Right lobe of liver (tissue), 6 donors: ENCODE data around the gene SLC27A2. TPM values are rescaled to one million over a fixed set of nuclear protein-coding genes. Genes with fewer than 3 reads are reported as not detected.
"Not testable (repeated sequence)": the region's sequence is repeated elsewhere in the genome, so short reads cannot be mapped to it uniquely, and the experiment has no call there.

Source experiments
- ATAC-seq, 4 donors: fragments of 200-7000 bp; cut with Tn5 transposase; one replicate each; pipeline ENCODE4 v1.9.1; 2020; ENCODE audit warnings: mild to moderate bottlenecking in 4 of 4, moderate library complexity in 4 of 4
- DNase-seq, 3 donors: peaks; one replicate each; pipeline ENCODE4 v3.0.0-alpha.2; 2020
- H3K27ac ChIP-seq, 3 donors: fragments of 200-600 bp; one replicate each; pipeline ENCODE4 v1.8.0; 2022
- H3K27me3 ChIP-seq, 2 donors: fragments of 200-600 bp; one replicate each; pipeline ENCODE4 v1.8.0; 2022
- H3K36me3 ChIP-seq, 4 donors: fragments of 200-600 bp; sonication (generic) in 1 of 4; one replicate each; pipeline versions ENCODE4 v1.5.1 to v1.8.0; 2017 to 2022; ENCODE audit warnings: control low read depth in 1 of 4
- H3K4me1 ChIP-seq, 4 donors: fragments of 200-600 bp; sonication (generic) in 1 of 4; one replicate each; pipeline versions ENCODE4 v1.5.1 to v1.8.0; 2017 to 2022; ENCODE audit warnings: control low read depth in 1 of 4
- H3K4me3 ChIP-seq, 3 donors: fragments of 200-600 bp; one replicate each; pipeline ENCODE4 v1.8.0; 2022
- H3K9me3 ChIP-seq, 4 donors: fragments of 200-600 bp; sonication (generic) in 1 of 4; one replicate each; pipeline versions ENCODE4 v1.5.1 to v1.8.0; 2017 to 2022; ENCODE audit warnings: control low read depth in 1 of 4
- CTCF ChIP-seq, 4 donors: fragments of 200-600 bp in 3 of 4; fragments of 450-650 bp in 1 of 4; IDR thresholded peaks; one replicate each; pipeline versions ENCODE4 v1.5.1 to v1.8.0; 2016 to 2022; ENCODE audit warnings: antibody characterized with exemption in 4 of 4, mild to moderate bottlenecking in 2 of 4
- POLR2A ChIP-seq: fragments of 450-650 bp; IDR thresholded peaks from one replicate; pipeline ENCODE4 v1.6.1; 2017; ENCODE audit warnings: antibody characterized with exemption, mild to moderate bottlenecking
- WGBS: methylation state at CpG from one replicate; pipeline ENCODE4 v1.1.6; 2018; ENCODE audit warnings: low coverage, low lambda C conversion rate; ENCODE audit not compliant: insufficient coverage; ENCODE audit errors: missing lambda C conversion rate; 5-methylcytosine and 5-hydroxymethylcytosine counted together
- intact Hi-C, 2 donors: fragments of 100-400 bp; cut with DNase I; formaldehyde crosslinking; loops; one replicate each; pipeline versions ENCODE4 v1.11.2 to v1.14.1; 2022
- total RNA-seq, 6 experiments: library from RNA; depleted of rRNA in 2 of 6; stranded (reverse); fragments of >200 nt in 2 of 6; fragmentation: NEBNext Ultra II Directional in 3 of 6; extraction: Animal tissue kit (Norgen Biotek cat#: 25700) in 3 of 6; gene quantifications; one replicate each; pipeline versions ENCODE4 v1.1.0 to v1.2.4, GENCODE V29; 2016 to 2023
- donor health status: DM: no; HTN: yes; CAD: no.
- donor health status: DM: no; HTN: no; CAD: no.
- donor health status: DM: no; HTN: no; CAD: no.
- donor health status: DM: no; HTN: yes; CAD: no.
- donor health status: DM: no; HTN: yes; CAD: no.

The SLC27A2 gene
- total RNA-seq, 6 experiments from 2014 or later: 76.8 to 366 (median 172) TPM

GRCh38 chr15:50186752-50187151, 4.8 kb downstream of the SLC27A2 start:
- ATAC-seq (no peak), DNase-seq (no peak)
- H3K27ac ChIP-seq: peak overlapping the region in 2 of 3 donors; percentile 91 to 93
- no peak for TF ChIP-seq POLR2A
- TF ChIP-seq CTCF (IDR thresholded peaks at IDR 0.05): peak in 1 of 4 donors; percentile 16
- no peaks in the 10 kb centered on the region for H3K27me3 ChIP-seq
- peaks cover 0 to 8% (median 0%) of the 10 kb centered on the region in 4 donors for H3K36me3 ChIP-seq
- WGBS: 67% methylated on average over 1 of the region's 1 CpG
- intact Hi-C loops: loop anchor here in 1 of 2 donors (10.0 kb wide), 1 partner anchor 68 kb away; no protein-coding TSS in a partner anchor
- H3K4me1 ChIP-seq: peaks cover 0 to 56% (median 25%) of the 10 kb centered on the region in 4 donors
- peak overlapping the region in 1 of 3 donors; percentile 0 for H3K4me3 ChIP-seq
- H3K9me3 ChIP-seq: no peaks in the 10 kb centered on the region

- H3K4me3 ChIP-seq: no peak overlapping the region
- peaks cover 0 to 8% (median 0%) of the 10 kb centered on the region in 4 donors for H3K36me3 ChIP-seq
- ATAC-seq: peak; percentile 29 to 73 (median 59)
- H3K27ac ChIP-seq: peak overlapping the region in 2 of 3 donors; percentile 91 to 93
- 15% methylated on average over 2 of the region's 2 CpGs for WGBS
- no peaks in the 10 kb centered on the region for H3K9me3 ChIP-seq
- intact Hi-C loops: loop anchor here in 1 of 2 donors (10.0 kb wide), 1 partner anchor 67 kb away; no protein-coding TSS in a partner anchor
- TF ChIP-seq CTCF (IDR thresholded peaks at IDR 0.05) (no peak), POLR2A (no peak)
- no peak for DNase-seq
- peaks cover 0 to 59% (median 27%) of the 10 kb centered on the region in 4 donors for H3K4me1 ChIP-seq
- H3K27me3 ChIP-seq: no peaks in the 10 kb centered on the region
These were observed 5.5 kb downstream of the SLC27A2 start for GRCh38 chr15:50187525-50187924.

- WGBS: 58% methylated on average over 2 of the region's 2 CpGs
- intact Hi-C loops: loop anchor here in 1 of 2 donors (10.0 kb wide), 1 partner anchor 67 kb away; no protein-coding TSS in a partner anchor
- H3K4me3 ChIP-seq: no peak overlapping the region
- peaks cover 0 to 8% (median 0%) of the 10 kb centered on the region in 4 donors for H3K36me3 ChIP-seq
- DNase-seq: no peak
- no peak for ATAC-seq
- TF ChIP-seq CTCF (IDR thresholded peaks at IDR 0.05) (no peak), POLR2A (no peak)
- peak overlapping the region in 2 of 3 donors; percentile 27 to 91 for H3K27ac ChIP-seq
- no peaks in the 10 kb centered on the region for H3K27me3 ChIP-seq
- peaks cover 0 to 64% (median 27%) of the 10 kb centered on the region in 4 donors for H3K4me1 ChIP-seq
- H3K9me3 ChIP-seq: no peaks in the 10 kb centered on the region
These were observed 6.0 kb downstream of the SLC27A2 start for GRCh38 chr15:50187997-50188396.

- not testable (repeated sequence) for H3K9me3 ChIP-seq, H3K4me3 ChIP-seq, H3K36me3 ChIP-seq, H3K27me3 ChIP-seq, ATAC-seq, DNase-seq
- WGBS: 75% methylated on average over 2 of the region's 5 CpGs
- Histone ChIP-seq H3K4me1 (peaks cover 0 to 71% (median 27%) of the 10 kb centered on the region in 4 donors), H3K27ac (peak overlapping the region in 2 of 3 donors; percentile 27 to 91)
- intact Hi-C loops: loop anchor here in 1 of 2 donors (10.0 kb wide), 1 partner anchor 66 kb away; no protein-coding TSS in a partner anchor
These were observed 6.8 kb downstream of the SLC27A2 start for GRCh38 chr15:50188793-50189192.

GRCh38 chr15:50189633-50190032, 7.6 kb downstream of the SLC27A2 start:
- no peaks in the 10 kb centered on the region for H3K9me3 ChIP-seq
- DNase-seq (no peak), ATAC-seq (no peak)
- TF ChIP-seq POLR2A (no peak), CTCF (IDR thresholded peaks at IDR 0.05) (no peak)
- no peaks in the 10 kb centered on the region for H3K27me3 ChIP-seq
- peaks cover 0 to 8% (median 0%) of the 10 kb centered on the region in 4 donors for H3K36me3 ChIP-seq
- H3K4me1 ChIP-seq: peaks cover 0 to 71% (median 27%) of the 10 kb centered on the region in 4 donors
- intact Hi-C loops: loop anchor here in 1 of 2 donors (10.0 kb wide), 1 partner anchor 65 kb away; no protein-coding TSS in a partner anchor
- H3K27ac ChIP-seq: peak overlapping the region in 2 of 3 donors; percentile 2 to 54
- H3K4me3 ChIP-seq: peak overlapping the region in 1 of 3 donors; percentile 3
